Measurements from ENCODE around the gene WIZ. TPM values are rescaled to one million over a fixed set of nuclear protein-coding genes. Genes with fewer than 3 reads are reported as not detected.

WIZ gene
- total and polyA plus RNA-seq, 10 of the 15 experiments (the other 5 are each of a cell fraction or from before 2014, with no cell fraction given): 0.10 to 26.7 (median 2.7) TPM

GRCh38 chr19:15444505-15445226 lies 5.1 kb downstream of the WIZ start:
- H3K4me2 ChIP-seq (ENCODE audit: control insufficient read depth, insufficient read depth): no peak overlapping the region
- intact Hi-C loops (cut with micrococcal nuclease; ENCODE audit: unreplicated experiment): no loop called here
- H3K27ac ChIP-seq (ENCODE audit: control insufficient read depth, insufficient read depth): no peak overlapping the region
- TF ChIP-seq KLF5 (IDR thresholded peaks at IDR 0.05; ENCODE audit: partially characterized antibody) (no peak), CBX3 (IDR thresholded peaks at IDR 0.05; ENCODE audit: borderline replicate concordance, low read depth) (no peak), ZNF622 (IDR thresholded peaks at IDR 0.05) (no peak), RUNX3 (IDR thresholded peaks at IDR 0.05; ENCODE audit: low read length) (no peak), FOXM1 (IDR thresholded peaks at IDR 0.05; ENCODE audit: low read depth, low read length) (no peak), POLR2AphosphoS5 (IDR thresholded peaks at IDR 0.05; ENCODE audit: low read length) (no peak), IKZF2 (IDR thresholded peaks at IDR 0.05) (no peak), PKNOX1 (IDR thresholded peaks at IDR 0.05) (no peak)
- peaks cover 7% of the 10 kb centered on the region for H3K4me1 ChIP-seq (ENCODE audit: control insufficient read depth, insufficient read depth, low read length)
- no peak overlapping the region for H2AFZ ChIP-seq (ENCODE audit: control insufficient read depth, low read depth, low read length)
- POLR2A ChIA-PET: no interaction called here
- no peak for ATAC-seq
- no peaks in the 10 kb centered on the region for H3K27me3 ChIP-seq (replicated peaks in 1 of 2; ENCODE audit: control insufficient read depth in 2 of 2, insufficient read depth in 2 of 2, low read length in 1 of 2)
- CTCF ChIA-PET: no interaction called here
- no peaks in the 10 kb centered on the region for H3K36me3 ChIP-seq (ENCODE audit: control insufficient read depth in 2 of 2, insufficient read depth in 2 of 2, low read length in 1 of 2)
- H3K79me2 ChIP-seq (ENCODE audit: control insufficient read depth, insufficient read depth, low read length): no peaks in the 10 kb centered on the region
- no TSS peak for BruUV-seq (replicated peaks)
- FAIRE-seq: no peak
- DNase-seq (ENCODE audit: low read depth, low spot score): no peak
- WGBS (ENCODE audit: insufficient coverage, insufficient replicate concordance, low lambda C conversion rate, missing lambda C conversion rate): 76% methylated on average over 15 of the region's 15 CpGs
- H3K4me3 ChIP-seq: no peak overlapping the region
- H3K9me3 ChIP-seq (replicated peaks; ENCODE audit: control insufficient read depth, insufficient read depth, low read length): no peaks in the 10 kb centered on the region
- no peak overlapping the region for H3K9ac ChIP-seq (ENCODE audit: control insufficient read depth, insufficient read depth, low read length)
- no peaks in the 10 kb centered on the region for H4K20me1 ChIP-seq (ENCODE audit: control insufficient read depth, insufficient read depth)
- RAD21 ChIA-PET (ENCODE audit: unreplicated experiment): no interaction called here
- SMC1A ChIA-PET (ENCODE audit: uncharacterized antibody, unreplicated experiment): no interaction called here
- in situ Hi-C loops (cut with MboI): no loop called here
